GM12878 (cell line): ENCODE data around the gene PCDHB15.

Experiments used
- CTCF ChIP-seq, 3 experiments: IDR thresholded peaks in 2 of 3; conservative IDR thresholded peaks in 1 of 3; 2 replicates each; pipeline ENCODE4 v1.5.1; 2011; ENCODE audit warnings: low read depth in 3 of 3, low read length in 3 of 3, mild to moderate bottlenecking in 3 of 3, control low read depth in 2 of 3, moderate library complexity in 2 of 3, inconsistent platforms in 1 of 3, mixed read lengths in 1 of 3; ENCODE audit not compliant: control insufficient read depth in 2 of 3, insufficient read depth in 1 of 3; ENCODE audit errors: extremely low read depth in 1 of 3
- NFYA ChIP-seq: IDR thresholded peaks from 2 replicates; pipeline ENCODE4 v1.6.1; 2011; ENCODE audit warnings: low read depth, mild to moderate bottlenecking, low read length, improper control_type of control experiment, borderline replicate concordance
- POLR2A ChIP-seq: IDR thresholded peaks from 2 replicates; pipeline ENCODE4 v1.6.1; 2011; ENCODE audit warnings: low read depth, mild to moderate bottlenecking, low read length
- POLR2AphosphoS5 ChIP-seq: IDR thresholded peaks from 2 replicates; pipeline ENCODE4 v1.6.1; 2011; ENCODE audit warnings: mild to moderate bottlenecking, low read length, inconsistent platforms
- ZNF274 ChIP-seq: IDR thresholded peaks from one replicate; pipeline ENCODE4 v1.8.0; 2011; ENCODE audit not compliant: insufficient read length, insufficient read depth

GRCh38 chr5:141223112-141223783 is 21.9 kb upstream of the PCDHB15 start, which contains the start of gene PCDHB14:
- TF ChIP-seq POLR2AphosphoS5 (no peak), CTCF (IDR thresholded peaks at IDR 0.05 in 2 of 3, conservative IDR thresholded peaks at IDR 0.05 in 1 of 3; ENCODE audit: control insufficient read depth in 2 of 3, extremely low read depth in 1 of 3, insufficient read depth in 1 of 3, low read depth in 3 of 3, low read length in 3 of 3) (peak in 1 of 3 experiments; percentile 25; a peak in 1 of 6 replicates), NFYA (no peak), ZNF274 (no peak), POLR2A (no peak)
